ENCODE measurements around the gene SFXN3.

Gene SFXN3

DNA sequence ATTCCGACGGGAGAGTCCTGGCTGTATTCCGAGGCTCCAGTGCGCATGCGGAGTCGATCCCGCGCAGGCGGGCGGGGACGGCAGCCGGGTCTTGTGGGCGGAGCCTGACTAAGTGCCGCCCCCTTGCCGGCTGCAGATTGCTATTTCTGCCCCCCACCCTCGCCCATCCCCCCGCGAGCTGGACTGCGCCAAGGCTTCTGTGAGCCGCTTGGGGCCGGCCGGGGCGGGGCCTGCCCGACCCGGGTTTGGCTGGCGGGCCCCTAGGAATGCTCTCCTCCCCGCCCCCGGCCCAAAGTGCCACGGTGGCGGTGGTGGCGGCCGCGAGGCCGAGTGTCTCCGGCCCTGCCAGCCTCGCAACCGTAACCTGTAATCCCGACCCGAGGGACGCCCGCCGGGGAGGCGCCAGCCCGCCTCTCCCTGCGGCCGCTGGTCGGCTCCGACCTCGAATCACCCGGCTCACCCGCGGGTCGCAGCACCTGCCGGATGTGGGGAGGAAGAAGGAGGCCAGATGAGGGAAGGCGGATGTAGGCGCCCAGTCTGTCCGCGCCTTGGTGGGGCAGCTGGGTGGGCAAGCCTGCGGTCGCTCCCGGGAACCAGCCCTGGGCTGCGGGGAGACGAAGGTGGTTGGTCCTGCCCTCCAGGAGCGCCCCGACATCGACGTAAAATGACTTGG lies 30.1 kb downstream of the SFXN3 start:
- TF ChIP-seq, protein P1, sequence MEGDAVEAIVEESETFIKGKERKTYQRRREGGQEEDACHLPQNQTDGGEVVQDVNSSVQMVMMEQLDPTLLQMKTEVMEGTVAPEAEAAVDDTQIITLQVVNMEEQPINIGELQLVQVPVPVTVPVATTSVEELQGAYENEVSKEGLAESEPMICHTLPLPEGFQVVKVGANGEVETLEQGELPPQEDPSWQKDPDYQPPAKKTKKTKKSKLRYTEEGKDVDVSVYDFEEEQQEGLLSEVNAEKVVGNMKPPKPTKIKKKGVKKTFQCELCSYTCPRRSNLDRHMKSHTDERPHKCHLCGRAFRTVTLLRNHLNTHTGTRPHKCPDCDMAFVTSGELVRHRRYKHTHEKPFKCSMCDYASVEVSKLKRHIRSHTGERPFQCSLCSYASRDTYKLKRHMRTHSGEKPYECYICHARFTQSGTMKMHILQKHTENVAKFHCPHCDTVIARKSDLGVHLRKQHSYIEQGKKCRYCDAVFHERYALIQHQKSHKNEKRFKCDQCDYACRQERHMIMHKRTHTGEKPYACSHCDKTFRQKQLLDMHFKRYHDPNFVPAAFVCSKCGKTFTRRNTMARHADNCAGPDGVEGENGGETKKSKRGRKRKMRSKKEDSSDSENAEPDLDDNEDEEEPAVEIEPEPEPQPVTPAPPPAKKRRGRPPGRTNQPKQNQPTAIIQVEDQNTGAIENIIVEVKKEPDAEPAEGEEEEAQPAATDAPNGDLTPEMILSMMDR (IDR thresholded peaks at IDR 0.05; ENCODE audit: control extremely low read depth, extremely low read depth, low read depth, missing control alignments), result no peak
- CTCF ChIA-PET, result interaction anchor here (0.7 to 23.4 kb wide), 17 partner anchors 7 to 567 kb away, joined by 3 to 855 read pairs (median 5); partner anchors contain the start of genes PDZD7 and SFXN3
- POLR2A ChIA-PET, result interaction anchor here (0.6 kb wide), 1 partner anchor 81 kb away, joined by 3 read pairs; no protein-coding TSS in a partner anchor
- DNase-seq (ENCODE audit: extremely low spot score), result peak; percentile 97

DNA sequence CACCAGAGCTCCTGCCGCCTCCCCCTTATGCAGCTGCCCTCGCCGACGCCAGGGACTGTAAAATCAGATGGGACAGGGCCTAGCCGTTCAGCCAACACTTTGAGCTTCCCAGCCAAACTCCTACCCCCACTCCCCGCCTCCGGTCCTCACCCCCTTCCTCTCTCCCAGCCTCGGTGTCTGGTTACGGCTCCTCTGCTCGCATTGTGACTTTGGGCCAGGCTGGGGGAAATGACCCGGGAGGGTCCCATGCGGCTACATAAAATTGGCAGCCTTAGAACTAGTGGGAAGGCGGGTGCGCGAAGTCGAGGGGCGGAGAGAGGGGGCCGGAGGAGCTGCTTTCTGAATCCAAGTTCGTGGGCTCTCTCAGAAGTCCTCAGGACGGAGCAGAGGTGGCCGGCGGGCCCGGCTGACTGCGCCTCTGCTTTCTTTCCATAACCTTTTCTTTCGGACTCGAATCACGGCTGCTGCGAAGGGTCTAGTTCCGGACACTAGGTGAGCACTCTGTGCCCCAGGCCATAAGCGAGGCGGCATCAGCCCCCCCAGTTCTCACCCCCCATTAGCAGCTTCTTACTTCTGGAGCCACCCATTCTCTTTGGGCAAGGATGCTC lies 30.7 kb downstream of the SFXN3 start, which contains the start of gene KAZALD1:
Gene KAZALD1, plus strand, starts transcription at position 366 of the 608 bp plus-strand sequence. CDS start 604 bp downstream, outside the sequence.
- TF ChIP-seq, protein P1 (IDR thresholded peaks at IDR 0.05; ENCODE audit: control extremely low read depth, extremely low read depth, low read depth, missing control alignments), result no peak
- CTCF ChIA-PET, result interaction anchor here (1.1 to 23.4 kb wide), 7 partner anchors 21 to 153 kb away, joined by 3 to 855 read pairs (median 6); partner anchors contain the start of genes PDZD7 and SFXN3
- POLR2A ChIA-PET, result interaction anchor here (0.6 kb wide), 1 partner anchor 81 kb away, joined by 3 read pairs; no protein-coding TSS in a partner anchor
- DNase-seq (ENCODE audit: extremely low spot score), result no peak

DNA sequence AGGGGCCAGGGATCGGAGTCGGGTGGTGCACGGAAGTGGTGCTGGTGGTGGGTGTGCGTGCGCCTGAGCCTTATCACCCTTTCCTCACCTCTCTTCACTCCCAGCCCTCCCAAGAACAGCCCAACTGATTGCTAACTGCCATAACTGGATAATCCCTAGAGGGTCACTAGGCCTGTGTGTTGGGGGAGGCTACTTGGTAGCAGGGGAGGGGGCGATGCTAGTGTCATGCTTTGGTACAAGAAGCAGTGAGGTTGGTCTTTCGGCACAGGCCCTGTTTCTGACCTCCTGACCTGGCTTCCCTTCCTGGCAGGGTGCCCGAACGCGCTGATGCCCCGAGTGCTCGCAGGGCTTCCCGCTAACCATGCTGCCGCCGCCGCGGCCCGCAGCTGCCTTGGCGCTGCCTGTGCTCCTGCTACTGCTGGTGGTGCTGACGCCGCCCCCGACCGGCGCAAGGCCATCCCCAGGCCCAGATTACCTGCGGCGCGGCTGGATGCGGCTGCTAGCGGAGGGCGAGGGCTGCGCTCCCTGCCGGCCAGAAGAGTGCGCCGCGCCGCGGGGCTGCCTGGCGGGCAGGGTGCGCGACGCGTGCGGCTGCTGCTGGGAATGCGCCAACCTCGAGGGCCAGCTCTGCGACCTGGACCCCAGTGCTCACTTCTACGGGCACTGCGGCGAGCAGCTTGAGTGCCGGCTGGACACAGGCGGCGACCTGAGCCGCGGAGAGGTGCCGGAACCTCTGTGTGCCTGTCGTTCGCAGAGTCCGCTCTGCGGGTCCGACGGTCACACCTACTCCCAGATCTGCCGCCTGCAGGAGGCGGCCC lies 31.4 kb downstream of the SFXN3 start:
- peak; percentile 72 for DNase-seq (ENCODE audit: extremely low spot score)
- POLR2A ChIA-PET, result no interaction called here

DNA sequence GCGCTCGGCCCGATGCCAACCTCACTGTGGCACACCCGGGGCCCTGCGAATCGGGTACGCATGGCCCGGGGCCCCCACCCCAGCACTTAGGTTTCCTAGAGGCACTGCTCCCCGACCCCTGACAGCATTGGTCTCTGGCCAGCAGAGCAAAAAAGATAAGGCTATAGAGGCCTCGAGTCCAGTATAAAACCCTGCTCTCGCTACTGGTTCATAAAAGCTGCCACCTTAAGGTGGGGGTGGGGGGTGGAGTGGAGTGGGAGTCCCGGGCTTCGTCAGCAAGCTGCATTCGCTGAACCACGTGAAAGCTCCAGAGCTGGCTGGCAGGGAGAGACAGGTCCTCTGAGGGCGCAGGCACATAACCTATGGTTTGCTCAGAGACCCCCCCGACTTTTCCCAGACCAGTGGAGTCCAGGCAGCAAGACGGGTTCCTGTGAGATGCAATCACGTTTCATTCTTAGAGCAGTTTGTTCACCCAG lies 32.1 kb downstream of the SFXN3 start:
- TF ChIP-seq, protein P1 (IDR thresholded peaks at IDR 0.05; ENCODE audit: control extremely low read depth, extremely low read depth, low read depth, missing control alignments), result no peak
- DNase-seq (ENCODE audit: extremely low spot score), result no peak
- CTCF ChIA-PET, result interaction anchor here (0.8 to 23.4 kb wide), 5 partner anchors 11 to 79 kb away, joined by 3 to 855 read pairs (median 6); partner anchors contain the start of genes PDZD7 and SFXN3
- POLR2A ChIA-PET, result no interaction called here

More for the DNA sequence above, 31.4 kb downstream of the SFXN3 start:
- TF ChIP-seq, protein P1 (IDR thresholded peaks at IDR 0.05; ENCODE audit: control extremely low read depth, extremely low read depth, low read depth, missing control alignments), result peak; percentile 80
- CTCF ChIA-PET, result interaction anchor here (1.6 to 23.4 kb wide), 4 partner anchors 22 to 80 kb away, joined by 4 to 855 read pairs (median 16); partner anchors contain the start of genes PDZD7 and SFXN3

DNA sequence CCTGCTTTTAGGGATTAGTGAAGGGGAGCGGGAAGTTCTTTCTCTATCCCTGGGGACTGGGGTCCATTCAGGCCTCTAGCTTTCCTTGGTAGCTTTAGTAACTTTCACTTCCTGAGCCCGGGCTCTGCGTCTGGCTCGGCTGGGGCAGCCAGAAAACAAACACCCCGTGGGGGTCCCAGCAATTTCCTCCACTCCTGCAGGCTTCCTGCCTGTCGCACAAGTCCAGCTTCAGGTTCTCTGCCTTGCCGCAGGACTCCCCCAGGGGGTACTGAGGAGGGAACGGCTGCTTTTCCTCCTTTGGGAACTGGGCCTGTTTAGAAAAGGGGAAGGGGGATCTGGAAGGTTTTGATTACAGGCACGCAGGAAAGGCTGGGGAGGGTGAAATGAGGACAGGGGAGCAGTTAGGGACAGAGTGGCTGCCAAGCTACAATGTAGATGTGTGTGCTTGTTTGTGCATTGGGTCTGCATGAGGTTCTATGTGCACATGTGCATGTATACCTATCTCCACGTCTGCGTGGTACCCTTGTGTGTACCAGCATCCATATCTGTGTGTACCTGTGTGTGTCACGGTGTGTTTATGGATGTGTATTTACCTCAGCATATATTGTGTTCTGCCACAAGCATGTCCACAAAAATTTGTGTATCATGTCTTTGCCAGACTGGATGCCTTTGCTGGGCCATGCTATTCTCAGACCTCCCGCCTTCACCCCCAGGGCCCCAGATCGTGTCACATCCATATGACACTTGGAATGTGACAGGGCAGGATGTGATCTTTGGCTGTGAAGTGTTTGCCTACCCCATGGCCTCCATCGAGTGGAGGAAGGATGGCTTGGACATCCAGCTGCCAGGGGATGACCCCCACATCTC lies 32.7 kb downstream of the SFXN3 start:
- ChIA-PET CTCF (interaction anchor here (0.8 to 23.4 kb wide), 7 partner anchors 8 to 78 kb away, joined by 3 to 855 read pairs (median 4); partner anchors contain the start of genes PDZD7 and SFXN3), POLR2A (no interaction called here)
- TF ChIP-seq, protein P1 (IDR thresholded peaks at IDR 0.05; ENCODE audit: control extremely low read depth, extremely low read depth, low read depth, missing control alignments), result no peak
- no peak for DNase-seq (ENCODE audit: extremely low spot score)

Measured in GM10248 (cell line).